Measurements from ENCODE around the gene PHKA2.

PHKA2 gene

DNA sequence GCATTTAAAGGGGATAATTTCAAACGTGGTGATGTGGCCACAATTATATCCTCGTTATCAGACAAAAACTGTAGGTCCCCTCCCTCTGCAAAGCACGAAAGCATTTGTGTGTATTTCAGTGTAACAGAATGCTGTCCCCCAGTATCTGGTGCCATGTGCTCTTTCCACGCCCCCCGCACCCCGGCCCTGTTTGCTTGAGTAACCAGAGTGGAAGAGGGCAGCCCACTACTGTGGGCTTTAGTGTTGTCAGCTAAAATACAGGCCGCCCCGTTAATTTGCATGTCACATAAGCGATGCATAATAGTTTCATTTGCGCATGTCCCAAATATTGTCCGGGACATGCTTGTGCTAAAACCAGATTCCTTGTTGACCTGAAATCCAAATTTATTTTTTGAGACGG, 110.1 kb downstream of the PHKA2 start:
- Histone ChIP-seq H3F3A (ENCODE audit: low read depth) (no peaks in the 10 kb centered on the region), H3K9me3 (ENCODE audit: insufficient read depth, low read depth, low read length) (no peaks in the 10 kb centered on the region), H4K20me1 (ENCODE audit: insufficient read depth, low read length, poor library complexity, severe bottlenecking) (no peaks in the 10 kb centered on the region), H2AFZ (ENCODE audit: low read length) (no peak overlapping the region), H3K79me2 (ENCODE audit: insufficient read depth, low read length) (no peaks in the 10 kb centered on the region), H3K36me3 (ENCODE audit: insufficient read depth, low read length) (no peaks in the 10 kb centered on the region), H3K4me1 (ENCODE audit: insufficient read depth, low read length, poor library complexity, severe bottlenecking) (no peaks in the 10 kb centered on the region), H3K9ac (ENCODE audit: low read depth, low read length, poor library complexity, severe bottlenecking) (no peak overlapping the region), H3K9me2 (replicated peaks; ENCODE audit: low read depth, low read length) (no peaks in the 10 kb centered on the region), H3K27me3 (ENCODE audit: insufficient read depth, low read length, poor library complexity, severe bottlenecking) (no peaks in the 10 kb centered on the region), H3K4me3 (ENCODE audit: low read length, poor library complexity, severe bottlenecking) (no peak overlapping the region), H3K4me2 (ENCODE audit: low read depth, low read length, poor library complexity, severe bottlenecking) (no peak overlapping the region)
- no peak for TF ChIP-seq EZH2phosphoT487 (IDR thresholded peaks at IDR 0.05; ENCODE audit: borderline replicate concordance)
- TF ChIP-seq, protein P1, sequence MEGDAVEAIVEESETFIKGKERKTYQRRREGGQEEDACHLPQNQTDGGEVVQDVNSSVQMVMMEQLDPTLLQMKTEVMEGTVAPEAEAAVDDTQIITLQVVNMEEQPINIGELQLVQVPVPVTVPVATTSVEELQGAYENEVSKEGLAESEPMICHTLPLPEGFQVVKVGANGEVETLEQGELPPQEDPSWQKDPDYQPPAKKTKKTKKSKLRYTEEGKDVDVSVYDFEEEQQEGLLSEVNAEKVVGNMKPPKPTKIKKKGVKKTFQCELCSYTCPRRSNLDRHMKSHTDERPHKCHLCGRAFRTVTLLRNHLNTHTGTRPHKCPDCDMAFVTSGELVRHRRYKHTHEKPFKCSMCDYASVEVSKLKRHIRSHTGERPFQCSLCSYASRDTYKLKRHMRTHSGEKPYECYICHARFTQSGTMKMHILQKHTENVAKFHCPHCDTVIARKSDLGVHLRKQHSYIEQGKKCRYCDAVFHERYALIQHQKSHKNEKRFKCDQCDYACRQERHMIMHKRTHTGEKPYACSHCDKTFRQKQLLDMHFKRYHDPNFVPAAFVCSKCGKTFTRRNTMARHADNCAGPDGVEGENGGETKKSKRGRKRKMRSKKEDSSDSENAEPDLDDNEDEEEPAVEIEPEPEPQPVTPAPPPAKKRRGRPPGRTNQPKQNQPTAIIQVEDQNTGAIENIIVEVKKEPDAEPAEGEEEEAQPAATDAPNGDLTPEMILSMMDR (conservative IDR thresholded peaks at IDR 0.05; ENCODE audit: low read length): no peak

DNA sequence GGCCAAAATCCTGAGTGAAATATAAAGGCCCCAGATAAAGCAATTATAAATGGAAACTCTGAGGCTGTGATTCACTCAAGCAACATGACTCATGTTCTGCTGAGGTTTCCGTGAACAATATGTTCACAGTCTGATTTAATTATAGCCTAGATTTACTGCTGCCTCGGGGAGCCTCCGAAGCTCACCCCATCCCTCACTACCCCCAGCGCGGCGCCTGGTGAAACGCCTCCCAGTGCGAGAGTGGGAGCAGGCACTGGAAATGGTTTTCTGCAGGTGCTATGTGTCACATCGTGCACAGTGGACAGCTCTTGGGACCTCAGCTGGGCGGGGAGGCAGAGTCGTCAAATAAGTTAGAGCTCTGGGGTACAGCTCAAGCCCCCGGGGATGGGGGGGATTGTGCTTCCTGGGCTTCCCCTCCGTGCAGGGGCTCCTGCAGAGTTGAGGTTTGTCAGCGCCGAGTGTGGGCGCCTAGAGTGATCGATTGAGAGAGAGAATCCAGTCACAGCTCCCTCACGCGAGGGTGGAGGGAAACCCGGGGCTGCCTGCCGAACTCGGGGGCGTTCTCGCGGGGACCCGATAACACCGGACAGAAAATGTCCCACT, 110.6 kb downstream of the PHKA2 start:
- no peaks in the 10 kb centered on the region for H3K4me1 ChIP-seq (ENCODE audit: insufficient read depth, low read length, poor library complexity, severe bottlenecking)
- no peaks in the 10 kb centered on the region for H3K9me2 ChIP-seq (replicated peaks; ENCODE audit: low read depth, low read length)
- H4K20me1 ChIP-seq (ENCODE audit: insufficient read depth, low read length, poor library complexity, severe bottlenecking): no peaks in the 10 kb centered on the region
- no peaks in the 10 kb centered on the region for H3F3A ChIP-seq (ENCODE audit: low read depth)
- no peaks in the 10 kb centered on the region for H3K79me2 ChIP-seq (ENCODE audit: insufficient read depth, low read length)
- H3K9ac ChIP-seq (ENCODE audit: low read depth, low read length, poor library complexity, severe bottlenecking): no peak overlapping the region
- H3K36me3 ChIP-seq (ENCODE audit: insufficient read depth, low read length): no peaks in the 10 kb centered on the region
- no peak overlapping the region for H2AFZ ChIP-seq (ENCODE audit: low read length)
- H3K4me3 ChIP-seq (ENCODE audit: low read length, poor library complexity, severe bottlenecking): no peak overlapping the region
- no peaks in the 10 kb centered on the region for H3K9me3 ChIP-seq (ENCODE audit: insufficient read depth, low read depth, low read length)
- no peak overlapping the region for H3K4me2 ChIP-seq (ENCODE audit: low read depth, low read length, poor library complexity, severe bottlenecking)
- TF ChIP-seq, protein P1 (conservative IDR thresholded peaks at IDR 0.05; ENCODE audit: low read length): no peak
- no peak for TF ChIP-seq EZH2phosphoT487 (IDR thresholded peaks at IDR 0.05; ENCODE audit: borderline replicate concordance)
- no peaks in the 10 kb centered on the region for H3K27me3 ChIP-seq (ENCODE audit: insufficient read depth, low read length, poor library complexity, severe bottlenecking)

- no peaks in the 10 kb centered on the region for H3K9me3 ChIP-seq (ENCODE audit: insufficient read depth, low read depth, low read length)
- TF ChIP-seq EZH2phosphoT487 (IDR thresholded peaks at IDR 0.05; ENCODE audit: borderline replicate concordance): no peak
- TF ChIP-seq, protein P1 (conservative IDR thresholded peaks at IDR 0.05; ENCODE audit: low read length): no peak
- no peaks in the 10 kb centered on the region for H3K79me2 ChIP-seq (ENCODE audit: insufficient read depth, low read length)
- H3K27me3 ChIP-seq (ENCODE audit: insufficient read depth, low read length, poor library complexity, severe bottlenecking): no peaks in the 10 kb centered on the region
- H3K9ac ChIP-seq (ENCODE audit: low read depth, low read length, poor library complexity, severe bottlenecking): no peak overlapping the region
- H2AFZ ChIP-seq (ENCODE audit: low read length): no peak overlapping the region
- no peaks in the 10 kb centered on the region for H3K9me2 ChIP-seq (replicated peaks; ENCODE audit: low read depth, low read length)
- H3K36me3 ChIP-seq (ENCODE audit: insufficient read depth, low read length): no peaks in the 10 kb centered on the region
- H3F3A ChIP-seq (ENCODE audit: low read depth): no peaks in the 10 kb centered on the region
- no peak overlapping the region for H3K4me2 ChIP-seq (ENCODE audit: low read depth, low read length, poor library complexity, severe bottlenecking)
- H4K20me1 ChIP-seq (ENCODE audit: insufficient read depth, low read length, poor library complexity, severe bottlenecking): no peaks in the 10 kb centered on the region
- no peak overlapping the region for H3K4me3 ChIP-seq (ENCODE audit: low read length, poor library complexity, severe bottlenecking)
- H3K4me1 ChIP-seq (ENCODE audit: insufficient read depth, low read length, poor library complexity, severe bottlenecking): no peaks in the 10 kb centered on the region
Measured at GRCh38 chrX:18872621-18873020, 111.3 kb downstream of the PHKA2 start.

All from Loucy (cell line).